Heart left ventricle (tissue), 16 donors: Measurements from ENCODE around the gene ROCK2. TPM values are rescaled to one million over a fixed set of nuclear protein-coding genes. Genes with fewer than 3 reads are reported as not detected.
A peak's percentile ranks its signal among the peaks of the same experiment; 100 is the strongest.

Experiments used
- ATAC-seq, 4 donors: fragments of 200-7000 bp; cut with Tn5 transposase; one replicate each; pipeline ENCODE4 v1.9.1; 2020 to 2022; ENCODE audit warnings: moderate library complexity in 4 of 4, mild to moderate bottlenecking in 3 of 4, moderate number of reproducible peaks in 1 of 4
- DNase-seq, 5 donors: peaks; one replicate each; pipeline ENCODE4 v3.0.0-alpha.2; 2020
- H3K27ac ChIP-seq, 12 donors: fragments of 200-600 bp; sonication (generic) in 4 of 12; one replicate each; pipeline versions ENCODE4 v1.5.0 to v1.8.0; 2016 to 2022; ENCODE audit warnings: mild to moderate bottlenecking in 2 of 12
- H3K27me3 ChIP-seq, 9 donors: fragments of 200-600 bp; sonication (generic) in 2 of 9; one replicate each; pipeline versions ENCODE4 v1.5.1 to v1.8.0; 2016 to 2022; ENCODE audit warnings: mild to moderate bottlenecking in 3 of 9
- H3K36me3 ChIP-seq, 9 donors: fragments of 200-600 bp; sonication (generic) in 2 of 9; one replicate each; pipeline versions ENCODE4 v1.5.0 to v1.8.0; 2018 to 2022; ENCODE audit warnings: mild to moderate bottlenecking in 2 of 9
- H3K4me1 ChIP-seq, 12 donors: fragments of 200-600 bp; sonication (generic) in 4 of 12; one replicate each; pipeline versions ENCODE4 v1.5.0 to v1.8.0; 2016 to 2022; ENCODE audit warnings: mild to moderate bottlenecking in 3 of 12
- H3K4me3 ChIP-seq, 12 donors: fragments of 200-600 bp; sonication (generic) in 4 of 12; one replicate each; pipeline versions ENCODE4 v1.5.0 to v1.8.0; 2017 to 2022; ENCODE audit warnings: mild to moderate bottlenecking in 9 of 12, moderate library complexity in 4 of 12
- H3K9me3 ChIP-seq, 12 donors: fragments of 200-600 bp; sonication (generic) in 4 of 12; one replicate each; pipeline versions ENCODE4 v1.5.0 to v1.8.0; 2016 to 2022; ENCODE audit warnings: mild to moderate bottlenecking in 1 of 12
- POLR2A ChIP-seq, 2 donors: fragments of 450-650 bp; IDR thresholded peaks; one replicate each; pipeline ENCODE4 v1.6.1; 2017; ENCODE audit warnings: antibody characterized with exemption in 2 of 2, mild to moderate bottlenecking in 2 of 2, moderate library complexity in 2 of 2
- WGBS, 4 donors: extraction: QIAGEN DNeasy Blood & Tissue Kit in 2 of 4; methylation state at CpG; one replicate each; pipeline versions ENCODE4 v1.1.5 to v1.1.7; 2013 to 2018; 5-methylcytosine and 5-hydroxymethylcytosine counted together
- intact Hi-C, 10 donors: fragments of 100-400 bp; cut with DNase I; formaldehyde crosslinking; loops; one replicate each; pipeline versions ENCODE4 v1.11.1 to v1.14.2; 2022
- long read RNA-seq, 3 donors: library from polyadenylated mRNA; unstranded; transcript quantifications; one replicate each; pipeline ENCODE4 v2.0.0, GENCODE V29; 2020 to 2021
- polyA plus RNA-seq, 2 donors: library from polyadenylated mRNA; stranded (reverse); fragments of 200-250 nt; gene quantifications; one replicate each; pipeline ENCODE4 v1.2.3, GENCODE V29; 2013
- total RNA-seq, 9 donors: library from RNA; depleted of rRNA in 2 of 9; stranded (reverse); fragments of >200 nt in 2 of 9; fragmentation: NEBNext Ultra II Directional in 3 of 9; extraction: Animal tissue kit (Norgen Biotek cat#: 25700) in 3 of 9; gene quantifications; one replicate each; pipeline versions ENCODE4 v1.1.0 to v1.2.4, GENCODE V29; 2016 to 2023
- TF ChIP-seq, protein P1 (sequence below), 12 donors: fragments of 200-600 bp; sonication (generic) in 4 of 12; IDR thresholded peaks; one replicate each; pipeline versions ENCODE4 v1.5.0 to v1.8.0; 2018 to 2022; ENCODE audit warnings: antibody characterized with exemption in 12 of 12, mild to moderate bottlenecking in 5 of 12
- donor health status: ischemic (EF 13 %, LVEDD 7.1; RV severe dilation, severe dysfunction).
- donor health status: healthy with polysubstance abuse.
- donor health status: DM: no; HTN: yes; CAD: no.
- donor health status: DM: no; HTN: no; CAD: no.
- donor health status: ischemic (EF 25% LVEDD 6.9; RV normal size, moderate dysfunction).
- donor health status: ischemic (EF 25% LVEDD 5.7; RV mildly dilated, moderate dysfunction).
- donor health status: healthy.
- donor health status: DM: yes; HTN: yes; CAD: no.
- donor health status: ischemic (EF 35%, LVEDD 5.7; RV mildly dilated, moderate dysfunction).
- donor health status: nonischemic (EF 11% LVEDD 7.7; RV severe dilation, severe dysfunction).
- donor health status: DM: yes; HTN: yes; CAD: no.
- donor health status: PGD.
- donor health status: ischemic (EF 29% LVEDD 5.4; RV normal size, mild dysfunction).
- donor health status: nonischemic (EF 23%, LVEDD 6.1; RV moderate dilation, normal function).

The ROCK2 gene
- total RNA-seq (10 to 100 TPM; 25.3 to 44.3 (median 39.0) TPM), polyA plus RNA-seq (10 to 100 TPM in 1 of 2 donors, 1 to 10 TPM in 1; 6.1 to 14.3 TPM)
- long read RNA-seq, donor 1, full-length matches to known transcripts = 3 of 61 reads
- long read RNA-seq, donor 1, partial matches to known transcripts = 51 of 61 reads
- long read RNA-seq, donor 1, other reads (novel, unspliced or antisense) = 7 of 61 reads
- long read RNA-seq, donor 2, partial matches to known transcripts = 4 of 9 reads
- long read RNA-seq, donor 2, other reads (novel, unspliced or antisense) = 5 of 9 reads
- long read RNA-seq, donor 3, full-length matches to known transcripts = 8 of 101 reads
- long read RNA-seq, donor 3, partial matches to known transcripts = 82 of 101 reads
- long read RNA-seq, donor 3, other reads (novel, unspliced or antisense) = 11 of 101 reads

DNA sequence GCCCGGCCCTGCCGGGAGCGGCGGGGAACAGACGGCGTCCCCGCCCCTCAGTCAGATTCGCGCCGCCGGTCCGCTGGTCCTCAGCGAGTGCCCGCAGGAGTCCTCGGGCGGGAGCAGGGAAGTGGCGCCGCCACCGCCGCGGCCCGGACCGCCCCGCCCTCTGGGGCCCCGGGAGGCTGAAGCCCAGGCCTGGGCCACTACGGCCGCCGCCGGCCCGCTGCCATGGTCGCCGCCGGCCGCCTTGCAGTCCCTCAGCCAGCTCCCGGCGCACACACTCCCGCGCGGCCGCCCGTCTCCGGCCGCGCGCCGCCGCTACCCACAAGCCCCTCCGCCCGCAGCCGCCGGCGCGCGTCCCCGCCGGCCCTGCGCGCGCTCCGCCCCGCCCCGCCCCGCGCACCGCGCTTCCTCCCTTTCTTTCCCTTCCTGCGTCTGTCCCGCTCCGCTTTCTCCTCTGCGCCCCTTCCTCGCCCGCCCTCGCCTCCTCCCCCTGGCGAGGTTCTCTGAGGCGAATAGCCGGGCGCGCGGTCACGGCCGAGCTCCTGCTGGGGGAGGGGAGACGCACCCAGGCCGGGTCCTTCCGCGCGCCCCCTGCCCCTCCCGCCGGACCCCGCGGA is at the start of gene ROCK2:
ROCK2 (minus strand) TSS at position 295 of the 614 bp plus-strand sequence. CDS start 500 bp downstream, outside the sequence.
- TF ChIP-seq POLR2A (IDR thresholded peaks at IDR 0.05) = peak in 1 of 2 donors; percentile 13
- TF ChIP-seq, protein P1, sequence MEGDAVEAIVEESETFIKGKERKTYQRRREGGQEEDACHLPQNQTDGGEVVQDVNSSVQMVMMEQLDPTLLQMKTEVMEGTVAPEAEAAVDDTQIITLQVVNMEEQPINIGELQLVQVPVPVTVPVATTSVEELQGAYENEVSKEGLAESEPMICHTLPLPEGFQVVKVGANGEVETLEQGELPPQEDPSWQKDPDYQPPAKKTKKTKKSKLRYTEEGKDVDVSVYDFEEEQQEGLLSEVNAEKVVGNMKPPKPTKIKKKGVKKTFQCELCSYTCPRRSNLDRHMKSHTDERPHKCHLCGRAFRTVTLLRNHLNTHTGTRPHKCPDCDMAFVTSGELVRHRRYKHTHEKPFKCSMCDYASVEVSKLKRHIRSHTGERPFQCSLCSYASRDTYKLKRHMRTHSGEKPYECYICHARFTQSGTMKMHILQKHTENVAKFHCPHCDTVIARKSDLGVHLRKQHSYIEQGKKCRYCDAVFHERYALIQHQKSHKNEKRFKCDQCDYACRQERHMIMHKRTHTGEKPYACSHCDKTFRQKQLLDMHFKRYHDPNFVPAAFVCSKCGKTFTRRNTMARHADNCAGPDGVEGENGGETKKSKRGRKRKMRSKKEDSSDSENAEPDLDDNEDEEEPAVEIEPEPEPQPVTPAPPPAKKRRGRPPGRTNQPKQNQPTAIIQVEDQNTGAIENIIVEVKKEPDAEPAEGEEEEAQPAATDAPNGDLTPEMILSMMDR (IDR thresholded peaks at IDR 0.05) = no peak
- Histone ChIP-seq H3K27me3 (no peaks in the 10 kb centered on the region), H3K4me1 (peaks cover 7 to 53% (median 36%) of the 10 kb centered on the region in 12 donors), H3K9me3 (no peaks in the 10 kb centered on the region), H3K27ac (peak within 1 kb of the TSS; percentile 94 to 100 (median 99)), H3K36me3 (no peaks in the 10 kb centered on the region), H3K4me3 (peak within 1 kb of the TSS; percentile 69 to 100 (median 94))
- 0 to 1% (median 0%) methylated on average over 5 to 90 of the region's 90 CpGs for WGBS, 4 donors
- intact Hi-C loops = loop anchor here (2.0 to 10.0 kb wide), 19 partner anchors 24 to 190 kb away; partner anchors contain the start of gene SLC66A3 (in 3 of the 10)
- peak; percentile 90 to 93 (median 91) for DNase-seq
- ATAC-seq = peak; percentile 84 to 92 (median 86)

- ATAC-seq (peak in 3 of 4 donors; percentile 19 to 24 (median 23)), DNase-seq (no peak)
- peaks cover 0 to 63% (median 33%) of the 10 kb centered on the region in 12 donors for H3K4me1 ChIP-seq
Measured at GRCh38 chr2:11393711-11394236, 49.3 kb upstream of the ROCK2 start.

DNA sequence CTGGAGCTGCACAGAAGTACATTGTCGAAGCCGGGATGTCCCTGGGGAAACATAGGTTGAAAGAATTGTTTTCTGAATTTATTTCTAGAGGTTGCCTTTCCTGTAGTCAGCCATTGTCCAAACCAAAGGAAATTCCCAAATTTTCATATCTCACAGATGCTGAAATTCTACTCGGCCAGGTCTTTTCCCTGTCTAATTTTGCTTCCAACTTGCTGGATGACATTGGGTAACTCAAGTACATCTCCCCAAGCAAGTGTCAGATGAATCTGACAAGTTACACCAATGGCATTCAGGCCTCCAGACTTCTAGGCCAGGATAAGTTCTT is 47.5 kb upstream of the ROCK2 start:
- Histone ChIP-seq H3K4me3 (no peak overlapping the region), H3K9me3 (no peaks in the 10 kb centered on the region), H3K4me1 (peaks cover 0 to 52% (median 34%) of the 10 kb centered on the region in 12 donors), H3K27me3 (no peaks in the 10 kb centered on the region), H3K36me3 (no peaks in the 10 kb centered on the region), H3K27ac (peak overlapping the region in 9 of 12 donors; percentile 4 to 49 (median 29))
- TF ChIP-seq POLR2A (IDR thresholded peaks at IDR 0.05) = no peak
- TF ChIP-seq, protein P1 (IDR thresholded peaks at IDR 0.05) = no peak
- ATAC-seq (no peak), DNase-seq (no peak)
- intact Hi-C loops = loop anchor here in 2 of 10 donors (5.0 to 10.0 kb wide), 2 partner anchors 45 to 47 kb away; partner anchors contain the start of gene ROCK2 (in 1 of the 2)
- 25 to 41% (median 29%) methylated on average over 3 of the region's 3 CpGs for WGBS, 4 donors

More at GRCh38 chr2:11393711-11394236, 49.3 kb upstream of the ROCK2 start:
- H3K36me3 ChIP-seq = no peaks in the 10 kb centered on the region
- 56 to 65% (median 61%) methylated on average over 7 to 11 of the region's 11 CpGs for whole genome bisulfite sequencing, 4 donors
- intact Hi-C loops = loop anchor here in 2 of 10 donors (5.0 to 10.0 kb wide), 2 partner anchors 46 to 49 kb away; partner anchors contain the start of gene ROCK2 (in 1 of the 2)
- H3K9me3 ChIP-seq = no peaks in the 10 kb centered on the region
- H3K27ac ChIP-seq = peak overlapping the region in 10 of 12 donors; percentile 6 to 82 (median 68)
- TF ChIP-seq POLR2A (IDR thresholded peaks at IDR 0.05) = no peak
- TF ChIP-seq, protein P1 (IDR thresholded peaks at IDR 0.05) = no peak
- H3K27me3 ChIP-seq = no peaks in the 10 kb centered on the region
- H3K4me3 ChIP-seq = peak overlapping the region in 5 of 12 donors; percentile 17 to 35 (median 20)

DNA sequence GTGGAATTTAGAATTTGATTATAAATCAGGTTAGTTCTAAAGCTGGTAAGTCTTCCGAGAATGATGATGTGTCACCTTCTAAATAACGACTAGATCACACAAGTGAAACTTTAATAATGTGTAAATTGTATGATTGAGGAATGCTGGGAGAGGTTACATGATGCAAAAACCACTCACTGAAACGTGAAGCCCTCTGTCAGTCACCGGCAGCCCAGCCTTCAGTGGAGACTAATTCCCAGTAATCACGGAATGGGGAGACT is 45.9 kb upstream of the ROCK2 start:
- H3K36me3 ChIP-seq = no peaks in the 10 kb centered on the region
- no peak overlapping the region for H3K27ac ChIP-seq
- 78 to 89% (median 87%) methylated on average over 5 of the region's 5 CpGs for WGBS, 4 donors
- no peak for ATAC-seq
- no peaks in the 10 kb centered on the region for H3K9me3 ChIP-seq
- no peaks in the 10 kb centered on the region for H3K27me3 ChIP-seq
- intact Hi-C loops = loop anchor here in 2 of 10 donors (5.0 to 10.0 kb wide), 2 partner anchors 43 to 46 kb away; partner anchors contain the start of gene ROCK2 (in 1 of the 2)
- no peak overlapping the region for H3K4me3 ChIP-seq
- H3K4me1 ChIP-seq = peaks cover 0 to 53% (median 28%) of the 10 kb centered on the region in 12 donors
- TF ChIP-seq, protein P1 (IDR thresholded peaks at IDR 0.05) = no peak
- TF ChIP-seq POLR2A (IDR thresholded peaks at IDR 0.05) = no peak
- DNase-seq = no peak
